GM12878 (cell line): ENCODE data around the gene CPVL. TPM values are rescaled to one million over a fixed set of nuclear protein-coding genes. Genes with fewer than 3 reads are reported as not detected.

Experiments used
- ATAC-seq: fragments of 200-7000 bp; cut with Tn5 transposase; 3 replicates; pipeline ENCODE4 v1.9.1; 2020; ENCODE audit warnings: mild to moderate bottlenecking, moderate library complexity
- BruUV-seq: library from RNA; stranded (reverse); fragments of 400-500 nt; replicated peaks from 2 replicates; lab custom pipeline; 2021; lab: Mats Ljungman, UMichigan
- CTCF ChIA-PET: fragments of 300-600 bp; sonication (Branson Sonifier 250); formaldehyde crosslinking; extraction: SDS; loops from one replicate; lab custom pipeline; 2021; ENCODE audit warnings: inconsistent platforms; lab: Yijun Ruan, JAX
- POLR2A ChIA-PET: fragments of 350-600 bp; formaldehyde crosslinking; extraction: SDS; loops from one replicate; lab custom pipeline; 2021; ENCODE audit warnings: inconsistent platforms; lab: Charles Lee
- RAD21 ChIA-PET: fragments of 300-600 bp; sonication (Branson Sonifier 250); formaldehyde crosslinking; loops from one replicate; lab custom pipeline; 2023; ENCODE audit warnings: antibody characterized with exemption; ENCODE audit not compliant: unreplicated experiment; lab: Charles Lee
- SMC1A ChIA-PET: fragments of 300-600 bp; sonication (Branson Sonifier 250); formaldehyde crosslinking; loops from one replicate; lab custom pipeline; 2023; ENCODE audit not compliant: unreplicated experiment, uncharacterized antibody; lab: Charles Lee
- DNase-seq: peaks from one replicate; pipeline ENCODE4 v3.0.0-alpha.2; 2011; ENCODE audit warnings: low read depth, low spot score
- FAIRE-seq: peaks from 3 replicates; lab custom pipeline; 2011; peaks lifted over from hg19 to GRCh38; lab: Jason Lieb, UNC
- H2AFZ ChIP-seq: 2 replicates; pipeline ENCODE4 v1.6.0; 2011; ENCODE audit warnings: low read depth, low read length, control low read depth; ENCODE audit not compliant: control insufficient read depth
- H3K27ac ChIP-seq: 2 replicates; pipeline ENCODE4 v1.5.1; 2011; ENCODE audit warnings: control low read depth; ENCODE audit not compliant: control insufficient read depth, insufficient read depth
- H3K27me3 ChIP-seq, 2 experiments: replicated peaks in 1 of 2; 2 replicates each; pipeline versions ENCODE4 v1.6.0 to v1.6.1; 2011; ENCODE audit warnings: low read length in 1 of 2; ENCODE audit not compliant: control insufficient read depth in 2 of 2, insufficient read depth in 2 of 2
- H3K36me3 ChIP-seq, 2 experiments: 2 replicates each; pipeline ENCODE4 v1.5.1; 2011; ENCODE audit warnings: low read length in 1 of 2; ENCODE audit not compliant: control insufficient read depth in 2 of 2, insufficient read depth in 2 of 2
- H3K4me1 ChIP-seq: 2 replicates; pipeline ENCODE4 v1.6.1; 2011; ENCODE audit warnings: mild to moderate bottlenecking, low read length, moderate library complexity, mixed read lengths; ENCODE audit not compliant: control insufficient read depth, insufficient read depth
- H3K4me2 ChIP-seq: 2 replicates; pipeline ENCODE4 v1.6.0; 2011; ENCODE audit warnings: control low read depth; ENCODE audit not compliant: control insufficient read depth, insufficient read depth
- H3K4me3 ChIP-seq: fragments of 200-600 bp; sonication (generic); 2 replicates; pipeline ENCODE4 v1.5.1; 2016
- H3K79me2 ChIP-seq: 2 replicates; pipeline ENCODE4 v1.6.0; 2011; ENCODE audit warnings: low read length; ENCODE audit not compliant: control insufficient read depth, insufficient read depth
- H3K9ac ChIP-seq: 2 replicates; pipeline ENCODE4 v1.8.0; 2011; ENCODE audit warnings: low read length, control low read depth, mixed read lengths; ENCODE audit not compliant: control insufficient read depth, insufficient read depth
- H3K9me3 ChIP-seq: replicated peaks from 3 replicates; pipeline ENCODE4 v1.5.1; 2011; ENCODE audit warnings: mild to moderate bottlenecking, low read length; ENCODE audit not compliant: control insufficient read depth, insufficient read depth
- H4K20me1 ChIP-seq: 2 replicates; pipeline ENCODE4 v1.6.0; 2011; ENCODE audit not compliant: control insufficient read depth, insufficient read depth
- CBX3 ChIP-seq: fragments of 200-600 bp; sonication (generic); IDR thresholded peaks from 2 replicates; pipeline ENCODE4 v1.6.1; 2016; ENCODE audit warnings: low read depth, borderline replicate concordance
- ELK1 ChIP-seq: IDR thresholded peaks from 2 replicates; pipeline ENCODE4 v1.6.1; 2012; ENCODE audit warnings: low read depth, low read length, improper control_type of control experiment
- LARP7 ChIP-seq: fragments of 450-650 bp; IDR thresholded peaks from 2 replicates; pipeline ENCODE4 v1.6.1; 2017; ENCODE audit warnings: mild to moderate bottlenecking
- TAF1 ChIP-seq: IDR thresholded peaks from 2 replicates; pipeline ENCODE4 v1.6.1; 2011; ENCODE audit warnings: mild to moderate bottlenecking, low read depth, low read length, borderline replicate concordance
- YY1 ChIP-seq: IDR thresholded peaks from 2 replicates; pipeline ENCODE4 v1.6.1; 2011; ENCODE audit warnings: low read depth, mild to moderate bottlenecking, low read length
- WGBS: methylation state at CpG from one replicate; pipeline ENCODE4 v1.1.6; 2016; ENCODE audit warnings: low lambda C conversion rate; ENCODE audit not compliant: insufficient replicate concordance, insufficient coverage; ENCODE audit errors: missing lambda C conversion rate; 5-methylcytosine and 5-hydroxymethylcytosine counted together
- in situ Hi-C: fragments of 300-500 bp; cut with MboI; formaldehyde crosslinking; loops from 9 replicates; pipeline ENCODE4 v1.14.3; 2018; ENCODE audit warnings: mixed read lengths
- intact Hi-C: fragments of 100-400 bp; cut with micrococcal nuclease; formaldehyde crosslinking; loops from one replicate; pipeline ENCODE4 v1.14.2; 2022; ENCODE audit not compliant: unreplicated experiment
- polyA plus RNA-seq, 11 experiments: library from polyadenylated mRNA; depleted of rRNA in 4 of 11; unstranded in 6 of 11; stranded (reverse) in 5 of 11; fragments of >200 nt; fragmentation: Nextera tagmentation in 4 of 11; fragmentation: Illumina TruSeq in 1 of 11; extraction: Ambion mirVana in 4 of 11; extraction: Trizol in 1 of 11; gene quantifications; 1 replicate in 1 of 11; 2 replicates in 10 of 11; pipeline versions ENCODE4 v1.2.1 to v1.2.3, GENCODE V29; 2011 to 2016; ENCODE audit warnings: inconsistent platforms in 2 of 11, missing spikeins in 2 of 11, low read depth in 1 of 11
- total RNA-seq, 4 experiments: library from RNA; depleted of rRNA in 3 of 4; stranded (reverse); fragments of >200 nt in 3 of 4; fragmentation: Illumina TruSeq in 1 of 4; extraction: Trizol in 1 of 4; gene quantifications; 2 replicates each; pipeline versions ENCODE4 v1.2.1 to v1.2.3, GENCODE V29; 2013 to 2021
- TF ChIP-seq, protein P1 (sequence below): fragments of 450-650 bp; formaldehyde crosslinking; IDR thresholded peaks from 2 replicates; pipeline ENCODE4 v1.4.0; 2022; ENCODE audit warnings: mild to moderate bottlenecking, moderate library complexity
- TF ChIP-seq, protein P2 (sequence below): fragments of 450-650 bp; IDR thresholded peaks from 2 replicates; pipeline ENCODE4 v1.6.1; 2017; ENCODE audit warnings: borderline replicate concordance

Gene CPVL
- total and polyA plus RNA-seq, 10 of the 15 experiments (the other 5 are each of a cell fraction or from before 2014, with no cell fraction given), result 0.59 TPM; not detected in 9

GRCh38 chr7:29142021-29142727, 4.2 kb downstream of the CPVL start (continued):
- TF ChIP-seq, protein P1, sequence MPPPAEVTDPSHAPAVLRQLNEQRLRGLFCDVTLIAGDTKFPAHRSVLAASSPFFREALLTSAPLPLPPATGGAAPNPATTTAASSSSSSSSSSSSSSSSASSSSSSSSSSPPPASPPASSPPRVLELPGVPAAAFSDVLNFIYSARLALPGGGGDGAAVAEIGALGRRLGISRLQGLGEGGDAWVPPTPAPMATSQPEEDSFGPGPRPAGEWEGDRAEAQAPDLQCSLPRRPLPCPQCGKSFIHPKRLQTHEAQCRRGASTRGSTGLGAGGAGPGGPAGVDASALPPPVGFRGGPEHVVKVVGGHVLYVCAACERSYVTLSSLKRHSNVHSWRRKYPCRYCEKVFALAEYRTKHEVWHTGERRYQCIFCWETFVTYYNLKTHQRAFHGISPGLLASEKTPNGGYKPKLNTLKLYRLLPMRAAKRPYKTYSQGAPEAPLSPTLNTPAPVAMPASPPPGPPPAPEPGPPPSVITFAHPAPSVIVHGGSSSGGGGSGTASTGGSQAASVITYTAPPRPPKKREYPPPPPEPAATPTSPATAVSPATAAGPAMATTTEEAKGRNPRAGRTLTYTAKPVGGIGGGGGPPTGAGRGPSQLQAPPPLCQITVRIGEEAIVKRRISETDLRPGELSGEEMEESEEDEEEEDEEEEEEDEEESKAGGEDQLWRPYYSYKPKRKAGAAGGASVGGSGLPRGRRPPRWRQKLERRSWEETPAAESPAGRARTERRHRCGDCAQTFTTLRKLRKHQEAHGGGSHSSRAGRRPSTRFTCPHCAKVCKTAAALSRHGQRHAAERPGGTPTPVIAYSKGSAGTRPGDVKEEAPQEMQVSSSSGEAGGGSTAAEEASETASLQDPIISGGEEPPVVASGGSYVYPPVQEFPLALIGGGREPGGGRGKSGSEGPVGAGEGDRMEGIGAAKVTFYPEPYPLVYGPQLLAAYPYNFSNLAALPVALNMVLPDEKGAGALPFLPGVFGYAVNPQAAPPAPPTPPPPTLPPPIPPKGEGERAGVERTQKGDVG (CRISPR knock-in tag), result no peak

DNA sequence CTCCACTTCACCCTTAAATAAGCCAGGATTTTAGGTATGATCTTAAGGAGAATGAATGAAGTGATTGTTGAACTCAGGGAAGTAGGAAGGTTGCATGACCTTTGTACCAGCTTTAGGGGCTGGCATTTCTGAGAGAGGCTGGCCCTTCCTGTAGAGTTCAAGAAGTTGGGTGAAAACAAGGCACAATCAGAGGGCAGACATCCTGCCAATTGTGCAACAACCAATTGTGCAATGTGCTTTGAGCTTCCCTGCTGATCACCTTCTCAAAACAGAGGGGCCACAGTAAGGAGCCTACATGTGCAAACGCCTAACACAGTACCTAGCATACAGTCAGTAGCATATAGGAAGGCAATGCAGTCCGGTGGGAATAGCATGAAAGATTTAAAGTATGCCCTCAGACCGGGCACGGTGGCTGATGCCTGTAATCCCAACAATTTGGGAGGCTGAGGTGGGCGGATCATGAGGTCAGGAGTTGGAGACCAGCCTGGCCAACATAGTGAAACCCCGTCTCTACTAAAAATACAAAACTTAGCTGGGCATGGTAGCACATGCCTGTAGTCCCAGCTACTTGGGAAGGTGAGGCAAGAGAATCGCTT, 5.4 kb downstream of the CPVL start:
- H3K36me3 ChIP-seq, result no peaks in the 10 kb centered on the region
- ATAC-seq (no peak), DNase-seq (no peak), FAIRE-seq (no peak)
- WGBS, result 9% methylated on average over 7 of the region's 7 CpGs
- H3K79me2 ChIP-seq, result no peaks in the 10 kb centered on the region
- H3K27me3 ChIP-seq, result peaks cover 0 to 2% of the 10 kb centered on the region in 2 experiments; a peak in 1 of 4 replicates
- ChIA-PET POLR2A (no interaction called here), SMC1A (no interaction called here), RAD21 (no interaction called here), CTCF (no interaction called here)
- H3K9ac ChIP-seq, result no peak overlapping the region
- H3K4me3 ChIP-seq, result no peak overlapping the region
- BruUV-seq, result no TSS peak
- H4K20me1 ChIP-seq, result no peaks in the 10 kb centered on the region
- no peak overlapping the region for H2AFZ ChIP-seq
- in situ Hi-C loops, result no loop called here
- no peak overlapping the region for H3K27ac ChIP-seq
- H3K4me2 ChIP-seq, result no peak overlapping the region
- H3K9me3 ChIP-seq, result no peaks in the 10 kb centered on the region
- TF ChIP-seq LARP7 (no peak), CBX3 (no peak), YY1 (no peak), ELK1 (no peak), TAF1 (no peak)
- TF ChIP-seq, protein P2, sequence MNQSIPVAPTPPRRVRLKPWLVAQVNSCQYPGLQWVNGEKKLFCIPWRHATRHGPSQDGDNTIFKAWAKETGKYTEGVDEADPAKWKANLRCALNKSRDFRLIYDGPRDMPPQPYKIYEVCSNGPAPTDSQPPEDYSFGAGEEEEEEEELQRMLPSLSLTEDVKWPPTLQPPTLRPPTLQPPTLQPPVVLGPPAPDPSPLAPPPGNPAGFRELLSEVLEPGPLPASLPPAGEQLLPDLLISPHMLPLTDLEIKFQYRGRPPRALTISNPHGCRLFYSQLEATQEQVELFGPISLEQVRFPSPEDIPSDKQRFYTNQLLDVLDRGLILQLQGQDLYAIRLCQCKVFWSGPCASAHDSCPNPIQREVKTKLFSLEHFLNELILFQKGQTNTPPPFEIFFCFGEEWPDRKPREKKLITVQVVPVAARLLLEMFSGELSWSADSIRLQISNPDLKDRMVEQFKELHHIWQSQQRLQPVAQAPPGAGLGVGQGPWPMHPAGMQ, result no peak
- intact Hi-C loops, result no loop called here
- no peaks in the 10 kb centered on the region for H3K4me1 ChIP-seq
